NCI-H1694 (cell line): Measurements from ENCODE around the gene FUT8.

Experiments
- DNase-seq: peaks from one replicate; lab custom pipeline; 2025; lab: John Stamatoyannopoulos, UW

The FUT8 gene

GRCh38 chr14:65558363-65558762 is 145.8 kb downstream of the FUT8 start:
- no peak for DNase-seq

- no peak for DNase-seq
Measured at GRCh38 chr14:65560340-65561027, 148.0 kb downstream of the FUT8 start.

- no peak for DNase-seq
Measured at GRCh38 chr14:65564370-65564769, 151.8 kb downstream of the FUT8 start.

- DNase-seq, result no peak
Measured at GRCh38 chr14:65565948-65566347, 153.4 kb downstream of the FUT8 start.

- no peak for DNase-seq
Measured at GRCh38 chr14:65566820-65567522, 154.4 kb downstream of the FUT8 start.

- no peak for DNase-seq
Measured at GRCh38 chr14:65574611-65575010, 162.1 kb downstream of the FUT8 start.

- DNase-seq, result no peak
Measured at GRCh38 chr14:65575389-65575788, 162.9 kb downstream of the FUT8 start.

GRCh38 chr14:65580973-65581372 is 168.4 kb downstream of the FUT8 start:
- no peak for DNase-seq

GRCh38 chr14:65581378-65581777 is 168.8 kb downstream of the FUT8 start:
- no peak for DNase-seq

- no peak for DNase-seq
Measured at GRCh38 chr14:65581799-65582198, 169.3 kb downstream of the FUT8 start.

- no peak for DNase-seq
Measured at GRCh38 chr14:65585216-65585615, 172.7 kb downstream of the FUT8 start.

- no peak for DNase-seq
Measured at GRCh38 chr14:65588426-65589140, 176.1 kb downstream of the FUT8 start.

- DNase-seq, result no peak
Measured at GRCh38 chr14:65594153-65594881, 181.8 kb downstream of the FUT8 start.

GRCh38 chr14:65594882-65595237 is 182.3 kb downstream of the FUT8 start:
- DNase-seq, result no peak

- DNase-seq, result no peak
Measured at GRCh38 chr14:65599375-65599774, 186.8 kb downstream of the FUT8 start.

- DNase-seq, result no peak
Measured at GRCh38 chr14:65600742-65601141, 188.2 kb downstream of the FUT8 start.

- no peak for DNase-seq
Measured at GRCh38 chr14:65604535-65604934, 192.0 kb downstream of the FUT8 start.

- DNase-seq, result no peak
Measured at GRCh38 chr14:65604936-65605335, 192.4 kb downstream of the FUT8 start.

GRCh38 chr14:65606460-65606859 is 193.9 kb downstream of the FUT8 start:
- DNase-seq, result no peak

GRCh38 chr14:65613131-65613650 is 200.7 kb downstream of the FUT8 start:
- DNase-seq, result no peak

GRCh38 chr14:65618996-65619395 is 206.5 kb downstream of the FUT8 start:
- DNase-seq, result no peak

- no peak for DNase-seq
Measured at GRCh38 chr14:65620195-65620594, 207.7 kb downstream of the FUT8 start.
